B cell (primary cell): ENCODE results near the gene DOCK8. TPM values are rescaled to one million over a fixed set of nuclear protein-coding genes. Genes with fewer than 3 reads are reported as not detected.

ENCODE experiments used
- ATAC-seq: fragments of 200-7000 bp; cut with Tn5 transposase; one replicate; pipeline ENCODE4 v1.10.0; 2021; ENCODE audit warnings: low read depth, mild to moderate bottlenecking, moderate number of reproducible peaks, moderate library complexity
- CTCF ChIA-PET: fragments of 350-600 bp; sonication (Branson Sonifier 250); formaldehyde crosslinking; loops from one replicate; lab custom pipeline; 2021; ENCODE audit warnings: antibody characterized with exemption, inconsistent platforms; lab: Charles Lee
- POLR2A ChIA-PET: fragments of 350-600 bp; sonication (Branson Sonifier 250); formaldehyde crosslinking; loops from one replicate; lab custom pipeline; 2021; ENCODE audit warnings: antibody characterized with exemption; lab: Charles Lee
- DNase-seq: peaks from one replicate; pipeline ENCODE4 v3.0.0; 2013
- H2AFZ ChIP-seq: 2 replicates; pipeline ENCODE4 v1.6.1; 2012; ENCODE audit warnings: mild to moderate bottlenecking, low read depth, low read length; ENCODE audit not compliant: insufficient read depth, poor library complexity, severe bottlenecking
- H3K27ac ChIP-seq, 2 donors: 1 replicate in 1 of 2; 2 replicates in 1 of 2; pipeline ENCODE4 v1.5.1; 2012 to 2013; ENCODE audit warnings: low read length in 2 of 2, mild to moderate bottlenecking in 2 of 2, moderate library complexity in 1 of 2
- H3K27me3 ChIP-seq, 4 experiments: fragments of 200-600 bp in 1 of 4; sonication (generic) in 1 of 4; replicated peaks in 1 of 4; 1 replicate in 2 of 4; 2 replicates in 2 of 4; pipeline versions ENCODE4 v1.6.1 to v1.7.0; 2013 to 2016; ENCODE audit warnings: low read length in 3 of 4, mild to moderate bottlenecking in 2 of 4, mixed read lengths in 1 of 4, moderate library complexity in 1 of 4; ENCODE audit not compliant: insufficient read depth in 4 of 4, control insufficient read depth in 3 of 4; ENCODE audit errors: control extremely low read depth in 1 of 4
- H3K36me3 ChIP-seq, 2 experiments: replicated peaks in 1 of 2; 1 replicate in 1 of 2; 2 replicates in 1 of 2; pipeline versions ENCODE4 v1.6.1 to v1.7.1; 2013; ENCODE audit warnings: low read length in 1 of 2; ENCODE audit not compliant: insufficient read depth in 2 of 2, control insufficient read depth in 1 of 2; ENCODE audit errors: control extremely low read depth in 1 of 2, extremely low read depth in 1 of 2
- H3K4me1 ChIP-seq, 2 donors: fragments of 200-600 bp in 1 of 2; sonication (generic) in 1 of 2; 1 replicate in 1 of 2; 2 replicates in 1 of 2; pipeline versions ENCODE4 v1.5.1 to v1.6.1; 2013 to 2017; ENCODE audit warnings: low read length in 2 of 2; ENCODE audit not compliant: control insufficient read depth in 2 of 2, insufficient read depth in 2 of 2
- H3K4me2 ChIP-seq: replicated peaks from 2 replicates; pipeline ENCODE3; 2012; ENCODE audit warnings: mild to moderate bottlenecking, low read depth, low read length; ENCODE audit not compliant: poor library complexity, severe bottlenecking
- H3K4me3 ChIP-seq, 5 experiments: fragments of 200-600 bp in 1 of 5; sonication (generic) in 1 of 5; 1 replicate in 3 of 5; 2 replicates in 2 of 5; pipeline versions ENCODE4 v1.5.1 to v1.7.0; 2011 to 2016; ENCODE audit warnings: low read length in 4 of 5, mild to moderate bottlenecking in 4 of 5, low read depth in 2 of 5, control low read depth in 1 of 5, moderate library complexity in 1 of 5; ENCODE audit not compliant: insufficient read depth in 1 of 5; ENCODE audit errors: control extremely low read depth in 1 of 5, extremely low read depth in 1 of 5
- H3K79me2 ChIP-seq: fragments of 200-600 bp; sonication (generic); one replicate; pipeline ENCODE4 v1.6.0; 2016; ENCODE audit warnings: low read length; ENCODE audit not compliant: control insufficient read depth, insufficient read depth
- H3K9ac ChIP-seq: fragments of 200-600 bp; sonication (generic); 2 replicates; pipeline ENCODE4 v1.6.1; 2017; ENCODE audit warnings: mild to moderate bottlenecking, low read length, moderate library complexity
- H3K9me3 ChIP-seq, 3 donors: one replicate each; pipeline versions ENCODE4 v1.6.1 to v1.7.1; 2013; ENCODE audit warnings: low read length in 2 of 3; ENCODE audit not compliant: control insufficient read depth in 2 of 3, insufficient read depth in 1 of 3; ENCODE audit errors: control extremely low read depth in 1 of 3
- H4K20me1 ChIP-seq: 2 replicates; pipeline ENCODE4 v1.6.0; 2012; ENCODE audit warnings: mild to moderate bottlenecking, low read length; ENCODE audit not compliant: insufficient read depth, control insufficient read depth, poor library complexity, severe bottlenecking
- H3K27ac Mint-ChIP-seq: one replicate; pipeline ENCODE4 v1.8.0; 2021; ENCODE audit warnings: mixed read lengths
- H3K27me3 Mint-ChIP-seq: one replicate; pipeline ENCODE4 v1.8.0; 2021; ENCODE audit warnings: mixed read lengths
- H3K4me1 Mint-ChIP-seq: one replicate; pipeline ENCODE4 v1.8.0; 2021; ENCODE audit warnings: mixed read lengths
- H3K4me3 Mint-ChIP-seq: one replicate; pipeline ENCODE4 v1.8.0; 2021; ENCODE audit warnings: mixed read lengths
- H3K9me3 Mint-ChIP-seq: one replicate; pipeline ENCODE4 v1.8.0; 2022; ENCODE audit warnings: mixed read lengths; ENCODE audit not compliant: insufficient read depth
- CTCF ChIP-seq: fragments of 200-600 bp; IDR thresholded peaks from one replicate; pipeline ENCODE4 v1.8.0; 2022; ENCODE audit warnings: antibody characterized with exemption, mild to moderate bottlenecking
- EZH2 ChIP-seq: IDR thresholded peaks from 2 replicates; pipeline ENCODE4 v1.6.1; 2012; ENCODE audit warnings: borderline replicate concordance, low read depth, mild to moderate bottlenecking, moderate library complexity, low read length; ENCODE audit not compliant: insufficient read depth, poor library complexity, severe bottlenecking
- WGBS: methylation state at CpG from one replicate; pipeline ENCODE4 v1.1.5; 2013; ENCODE audit warnings: missing lambda C conversion rate; ENCODE audit not compliant: insufficient coverage; 5-methylcytosine and 5-hydroxymethylcytosine counted together
- intact Hi-C: fragments of 100-400 bp; cut with micrococcal nuclease; formaldehyde crosslinking; loops from one replicate; pipeline ENCODE4 v1.10.0; 2022
- polyA plus RNA-seq: library from polyadenylated mRNA; depleted of rRNA; stranded (reverse); fragments of >200 nt; gene quantifications from 2 replicates; pipeline ENCODE4 v1.2.3, GENCODE V29; 2012
- total RNA-seq, 2 donors: library from RNA; stranded (reverse); fragments of 120-200 nt in 1 of 2; gene quantifications; 1 replicate in 1 of 2; 2 replicates in 1 of 2; pipeline versions ENCODE4 v1.2.3 to v1.2.4, GENCODE V29; 2013 to 2022

The DOCK8 gene
- total and polyA plus RNA-seq, 2 donors (not counting 1 experiment from before 2014, with no cell fraction given) = 47.6 to 288 TPM

DNA sequence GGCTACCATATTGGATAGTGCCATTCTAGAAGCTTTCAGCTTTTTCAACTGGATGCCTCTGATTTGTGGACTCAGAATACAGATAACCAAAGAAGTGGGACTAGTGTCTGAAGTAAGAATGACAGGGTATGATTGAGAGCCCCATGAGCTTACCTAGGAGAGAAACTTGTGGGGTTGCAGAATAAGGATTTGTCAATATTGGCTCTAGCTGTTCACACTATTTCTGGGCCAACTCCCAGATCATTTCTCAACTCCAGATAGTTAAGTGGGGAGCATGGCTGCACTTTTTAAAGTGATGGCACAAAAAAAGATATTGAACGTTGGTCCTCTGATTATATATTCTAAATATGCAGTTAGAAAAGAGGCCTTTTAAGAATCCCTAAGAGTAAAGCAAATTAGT, 252.1 kb downstream of the DOCK8 start:
- POLR2A ChIA-PET = no interaction called here
- Mint-ChIP-seq H3K4me1 (peaks cover 27% of the 10 kb centered on the region), H3K27ac (no peak overlapping the region), H3K27me3 (no peaks in the 10 kb centered on the region), H3K9me3 (no peaks in the 10 kb centered on the region), H3K4me3 (no peak overlapping the region)
- Histone ChIP-seq H3K27ac (no peak overlapping the region), H4K20me1 (no peaks in the 10 kb centered on the region), H3K27me3 (no peaks in the 10 kb centered on the region), H3K9me3 (no peaks in the 10 kb centered on the region), H3K4me3 (no peak overlapping the region), H3K9ac (no peak overlapping the region), H3K36me3 (peaks cover 7 to 41% of the 10 kb centered on the region in 2 experiments), H3K4me1 (peaks cover 16 to 27% of the 10 kb centered on the region in 2 donors), H3K79me2 (no peaks in the 10 kb centered on the region), H2AFZ (no peak overlapping the region), H3K4me2 (no peak overlapping the region)
- WGBS = no CpG with 5 or more reads among the region's 1 CpG
- TF ChIP-seq EZH2 (no peak), CTCF (no peak)
- intact Hi-C loops = no loop called here
- ATAC-seq (no peak), DNase-seq (no peak)
- CTCF ChIA-PET = no interaction called here

GRCh38 chr9:468766-469426, 254.2 kb downstream of the DOCK8 start:
- Histone ChIP-seq H3K9me3 (no peaks in the 10 kb centered on the region), H3K4me1 (peaks cover 16 to 27% of the 10 kb centered on the region in 2 donors), H3K27ac (peak overlapping the region; percentile 58 to 66), H2AFZ (peak overlapping the region; percentile 98), H4K20me1 (no peaks in the 10 kb centered on the region), H3K36me3 (peaks cover 5 to 21% of the 10 kb centered on the region in 2 experiments), H3K79me2 (no peaks in the 10 kb centered on the region), H3K27me3 (no peaks in the 10 kb centered on the region), H3K4me3 (peak overlapping the region in 4 of 5 experiments; percentile 2 to 79 (median 74)), H3K4me2 (peak overlapping the region; percentile 83), H3K9ac (peak overlapping the region; percentile 75)
- DNase-seq (peak; percentile 36), ATAC-seq (no peak)
- POLR2A ChIA-PET = no interaction called here
- CTCF ChIA-PET = no interaction called here
- Mint-ChIP-seq H3K27me3 (no peaks in the 10 kb centered on the region), H3K27ac (peak overlapping the region; percentile 96), H3K9me3 (no peaks in the 10 kb centered on the region), H3K4me1 (peaks cover 27% of the 10 kb centered on the region), H3K4me3 (peak overlapping the region; percentile 85)
- no peak for TF ChIP-seq CTCF
- no peak for TF ChIP-seq EZH2
- WGBS = 33% methylated on average over 1 of the region's 8 CpGs
- intact Hi-C loops = no loop called here
